Endothelial cell of umbilical vein (primary cell): ENCODE data around the gene ELOVL5.

ENCODE experiments used
- CTCF ChIP-seq, 2 donors: IDR thresholded peaks; 1 replicate in 1 of 2; 2 replicates in 1 of 2; pipeline ENCODE4 v1.5.1; 2011; ENCODE audit warnings: low read length in 2 of 2, mild to moderate bottlenecking in 2 of 2, moderate library complexity in 2 of 2, control low read depth in 1 of 2, inconsistent platforms in 1 of 2, low read depth in 1 of 2; ENCODE audit not compliant: insufficient read depth in 1 of 2; ENCODE audit errors: extremely low read depth in 1 of 2
- EZH2 ChIP-seq: IDR thresholded peaks from 2 replicates; pipeline ENCODE4 v1.6.1; 2012; ENCODE audit warnings: borderline replicate concordance, low read depth, mild to moderate bottlenecking, moderate library complexity, low read length, inconsistent platforms; ENCODE audit not compliant: severe bottlenecking
- FOS ChIP-seq: IDR thresholded peaks from 2 replicates; pipeline ENCODE4 v1.6.1; 2011; ENCODE audit warnings: mild to moderate bottlenecking, low read length, moderate library complexity, borderline replicate concordance; ENCODE audit not compliant: insufficient read depth
- JUN ChIP-seq: IDR thresholded peaks from 2 replicates; pipeline ENCODE4 v1.6.1; 2011; ENCODE audit warnings: borderline replicate concordance, low read depth; ENCODE audit not compliant: insufficient read length, insufficient read depth
- MYC ChIP-seq: IDR thresholded peaks from one replicate; pipeline ENCODE4 v1.6.1; 2011; ENCODE audit warnings: mild to moderate bottlenecking, low read depth, low read length
- POLR2A ChIP-seq: IDR thresholded peaks from 2 replicates; pipeline ENCODE4 v1.6.1; 2012; ENCODE audit warnings: low read depth, mild to moderate bottlenecking, control low read depth, low read length
- POLR2AphosphoS5 ChIP-seq: IDR thresholded peaks from 2 replicates; pipeline ENCODE4 v1.6.1; 2012; ENCODE audit warnings: low read depth, mild to moderate bottlenecking, control low read depth, low read length, moderate library complexity; ENCODE audit not compliant: insufficient read depth
- TF ChIP-seq, protein P1 (sequence below): IDR thresholded peaks from 2 replicates; pipeline ENCODE4 v1.6.1; 2011; ENCODE audit not compliant: insufficient read depth, insufficient read length

GRCh38 chr6:53359095-53359842 lies 10.5 kb upstream of the ELOVL5 start:
- TF ChIP-seq EZH2 (no peak), CTCF (IDR thresholded peaks at IDR 0.05; ENCODE audit: extremely low read depth in 1 of 2, insufficient read depth in 1 of 2, low read depth in 1 of 2, low read length in 2 of 2) (no peak), MYC (peak; percentile 40), POLR2A (peak; percentile 46), FOS (no peak), POLR2AphosphoS5 (peak; percentile 91), JUN (no peak)
- TF ChIP-seq, protein P1, sequence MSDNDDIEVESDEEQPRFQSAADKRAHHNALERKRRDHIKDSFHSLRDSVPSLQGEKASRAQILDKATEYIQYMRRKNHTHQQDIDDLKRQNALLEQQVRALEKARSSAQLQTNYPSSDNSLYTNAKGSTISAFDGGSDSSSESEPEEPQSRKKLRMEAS = no peak
